GM19240 (cell line): ENCODE data around the gene KRTAP16-1.
"Not testable (repeated sequence)": the region's sequence is repeated elsewhere in the genome, so short reads cannot be mapped to it uniquely, and the experiment has no call there.

ENCODE experiments used
- DNase-seq: peaks from one replicate; pipeline ENCODE4 v3.0.0; 2011; ENCODE audit warnings: low spot score; ENCODE audit not compliant: insufficient read length

Gene KRTAP16-1

GRCh38 chr17:41308918-41309359 is at the start of gene KRTAP16-1:
Gene KRTAP16-1, minus strand, starts transcription at chr17:41309309. Its CDS starts 56 bp downstream, at chr17:41309253.
- DNase-seq: no peak

- DNase-seq: no peak
Observed at GRCh38 chr17:41354536-41354935, 45.4 kb upstream of the KRTAP16-1 start.

- no peak for DNase-seq
Observed at GRCh38 chr17:41352597-41353366, 43.7 kb upstream of the KRTAP16-1 start.

DNA sequence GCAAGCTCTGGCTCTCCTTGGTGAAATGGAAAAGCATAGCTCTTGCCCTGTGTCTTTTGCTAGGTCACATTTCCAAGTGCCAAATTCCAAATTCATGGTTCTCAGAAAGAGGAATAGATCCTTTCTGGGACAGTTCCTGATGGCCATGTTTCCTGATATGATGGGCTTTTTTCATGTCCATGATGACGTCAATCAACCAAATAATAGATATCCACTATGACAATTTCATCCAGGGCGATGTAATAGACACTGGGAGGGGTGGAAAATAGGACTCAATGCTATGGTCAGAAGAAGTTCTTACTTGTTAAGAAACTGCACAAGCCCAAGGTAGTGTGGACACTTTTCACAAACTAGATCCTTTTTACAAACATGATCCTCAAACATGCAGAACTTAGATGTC is 42.1 kb upstream of the KRTAP16-1 start:
- DNase-seq: no peak

DNA sequence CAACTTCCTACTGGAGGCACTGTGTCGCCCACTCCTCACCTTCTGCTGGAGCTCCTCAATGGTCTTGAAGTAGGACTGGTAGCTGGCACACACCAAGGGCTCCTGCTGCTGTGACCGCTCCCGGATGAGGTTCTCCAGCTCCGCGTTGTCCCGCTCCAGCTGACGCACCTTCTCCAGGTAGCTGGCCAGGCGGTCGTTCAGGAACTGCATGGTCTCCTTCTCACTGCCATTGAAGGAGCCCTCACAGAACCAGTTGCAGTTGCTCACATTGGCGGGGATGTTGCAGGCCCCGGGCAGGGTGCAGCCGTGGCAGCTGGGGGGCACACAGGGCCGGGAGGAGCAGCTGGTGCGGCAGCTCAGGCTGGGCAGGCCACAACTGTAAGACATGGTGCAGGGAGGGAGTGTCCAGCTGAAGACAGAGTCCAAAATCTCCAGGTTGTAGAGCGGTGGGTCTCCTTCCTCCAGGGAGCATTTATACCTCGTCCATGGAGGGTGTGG is 41.3 kb upstream of the KRTAP16-1 start, which contains the start of gene KRT33A:
Gene KRT33A, minus strand, starts transcription at position 448 of the 498 bp plus-strand sequence. Its CDS starts 61 bp downstream, at position 387.
- DNase-seq: not testable (repeated sequence)

GRCh38 chr17:41347869-41348760 is 39.0 kb upstream of the KRTAP16-1 start:
- DNase-seq: no peak

- DNase-seq: not testable (repeated sequence)
Observed at GRCh38 chr17:41346421-41346820, 37.3 kb upstream of the KRTAP16-1 start.

- no peak for DNase-seq
Observed at GRCh38 chr17:41345992-41346391, 36.9 kb upstream of the KRTAP16-1 start.

DNA sequence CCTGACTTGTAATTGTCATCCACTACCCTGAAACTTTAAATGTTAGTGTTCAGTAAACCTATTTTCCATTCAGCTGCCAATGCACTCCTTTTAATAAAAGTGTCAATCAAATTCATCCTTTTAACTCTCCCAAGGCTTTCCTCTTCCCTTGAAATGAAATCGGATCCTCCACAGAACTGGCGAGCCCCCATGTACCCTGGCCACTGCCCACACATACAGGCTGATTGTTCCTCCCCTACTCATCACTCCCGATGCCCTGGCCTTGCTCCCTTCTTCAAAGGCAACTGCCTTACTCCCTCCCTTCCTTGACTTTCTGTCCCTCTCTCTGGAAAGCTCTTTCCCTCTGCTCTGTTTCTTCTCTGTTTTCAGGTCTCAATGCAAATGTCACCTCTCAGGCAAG is 33.9 kb upstream of the KRTAP16-1 start:
- no peak for DNase-seq

GRCh38 chr17:41340934-41341861 is 32.1 kb upstream of the KRTAP16-1 start:
- no peak for DNase-seq

DNA sequence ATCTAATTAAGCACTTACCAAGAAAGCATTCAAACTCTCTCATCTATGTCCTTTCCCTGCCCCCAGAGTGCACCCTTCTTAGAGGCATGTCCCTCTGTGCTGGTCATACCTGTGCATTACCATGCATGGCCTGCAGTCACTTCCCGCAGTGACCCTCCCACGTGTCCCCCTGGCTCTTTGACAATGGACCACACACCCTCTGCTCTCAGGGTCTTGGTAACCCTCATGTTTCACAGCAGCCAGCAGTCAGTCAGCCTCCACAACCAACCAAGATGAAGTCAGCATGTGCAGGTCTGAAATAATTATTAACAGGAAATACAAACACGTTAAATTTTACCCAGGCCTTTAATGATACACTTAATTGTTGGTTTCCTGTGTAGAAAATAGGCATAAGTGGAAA is 31.4 kb upstream of the KRTAP16-1 start:
- no peak for DNase-seq

GRCh38 chr17:41339571-41340172 is 30.6 kb upstream of the KRTAP16-1 start:
- DNase-seq: no peak

DNA sequence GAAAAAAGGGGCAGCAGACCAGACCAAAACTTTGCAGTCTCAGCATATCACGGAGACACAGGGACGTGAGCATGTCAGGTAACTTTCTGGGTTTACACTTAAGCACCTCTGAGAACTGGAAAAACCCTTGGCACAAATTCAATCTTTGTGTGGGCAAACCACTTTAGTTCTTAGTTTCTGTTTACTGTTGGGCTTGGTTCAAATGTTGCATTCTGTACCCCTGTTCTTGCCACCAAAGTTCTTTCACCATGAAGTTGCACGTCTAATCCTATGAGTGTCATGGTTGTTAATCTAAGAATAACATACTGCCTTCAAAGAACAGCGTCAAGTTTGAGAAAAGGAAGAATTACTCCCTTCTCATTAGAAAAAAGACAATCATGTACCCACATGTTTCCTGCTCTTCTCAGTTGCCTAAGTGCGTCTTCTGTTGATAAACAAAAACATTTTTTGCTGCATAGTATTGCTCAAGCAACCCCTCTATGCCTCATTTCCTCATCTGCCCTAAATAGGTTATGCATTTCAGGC is 29.9 kb upstream of the KRTAP16-1 start:
- DNase-seq: no peak

GRCh38 chr17:41335747-41336146 is 26.6 kb upstream of the KRTAP16-1 start:
- no peak for DNase-seq

GRCh38 chr17:41334385-41335305 is 25.5 kb upstream of the KRTAP16-1 start:
- no peak for DNase-seq

DNA sequence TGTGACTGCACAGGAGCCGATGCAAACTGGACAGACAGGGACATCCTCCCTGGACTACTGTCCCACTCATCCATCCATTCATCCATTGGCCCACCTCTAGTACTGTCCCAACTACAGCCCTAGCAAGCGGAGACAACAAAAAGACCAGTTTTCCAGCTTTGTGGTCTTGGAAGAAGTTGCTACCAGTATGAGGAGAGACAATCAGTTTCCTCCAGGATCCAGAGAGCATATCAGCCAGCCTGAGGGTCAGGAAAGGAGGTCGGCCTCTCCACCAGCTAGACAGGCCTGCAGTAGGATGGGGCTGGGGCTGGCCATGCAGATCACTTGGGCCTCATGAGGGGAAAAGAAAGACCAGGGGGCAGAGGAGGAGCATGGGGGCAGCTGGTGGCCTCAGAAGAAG is 24.7 kb upstream of the KRTAP16-1 start:
- no peak for DNase-seq

- no peak for DNase-seq
Observed at GRCh38 chr17:41333098-41333497, 24.0 kb upstream of the KRTAP16-1 start.

DNA sequence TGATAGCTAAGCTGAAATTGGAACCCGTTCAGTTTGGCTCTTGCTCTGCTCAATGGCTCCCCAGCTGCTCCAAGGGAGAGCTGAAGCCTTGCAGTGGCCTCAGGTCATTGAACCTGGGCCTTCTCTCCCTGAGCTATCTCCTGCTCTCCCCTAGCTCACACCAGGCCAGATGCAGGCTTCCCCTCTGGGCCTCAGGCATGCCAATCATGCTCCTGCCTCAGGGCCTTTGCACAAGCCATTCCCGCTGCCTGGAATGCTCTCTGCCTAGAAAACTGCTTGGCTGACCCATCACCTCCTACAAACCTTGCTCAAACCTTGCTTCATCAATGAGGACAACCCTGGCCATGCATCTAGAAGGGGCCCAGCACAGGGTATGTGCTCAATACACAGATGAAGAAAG is 23.1 kb upstream of the KRTAP16-1 start:
- no peak for DNase-seq

GRCh38 chr17:41331606-41332005 is 22.5 kb upstream of the KRTAP16-1 start:
- DNase-seq: no peak
